Tibial nerve (tissue), 4 donors: ENCODE measurements around the gene XPNPEP2.

ENCODE experiments used
- EP300 ChIP-seq, 2 donors: sonication (generic); formaldehyde crosslinking; IDR thresholded peaks; one replicate each; pipeline ENCODE4 v1.6.1; 2017; ENCODE audit warnings: antibody characterized with exemption in 2 of 2, mild to moderate bottlenecking in 1 of 2
- POLR2A ChIP-seq, 2 donors: fragments of 450-650 bp; IDR thresholded peaks; one replicate each; pipeline ENCODE4 v1.6.1; 2017; ENCODE audit warnings: antibody characterized with exemption in 2 of 2, mild to moderate bottlenecking in 2 of 2, moderate library complexity in 2 of 2
- TF ChIP-seq, protein P1 (sequence below), 5 experiments: fragments of 200-600 bp in 3 of 5; fragments of 450-650 bp in 2 of 5; sonication (generic) in 3 of 5; IDR thresholded peaks; one replicate each; pipeline ENCODE4 v1.5.1; 2016 to 2019; ENCODE audit warnings: antibody characterized with exemption in 5 of 5, mild to moderate bottlenecking in 3 of 5, moderate library complexity in 2 of 5

DNA sequence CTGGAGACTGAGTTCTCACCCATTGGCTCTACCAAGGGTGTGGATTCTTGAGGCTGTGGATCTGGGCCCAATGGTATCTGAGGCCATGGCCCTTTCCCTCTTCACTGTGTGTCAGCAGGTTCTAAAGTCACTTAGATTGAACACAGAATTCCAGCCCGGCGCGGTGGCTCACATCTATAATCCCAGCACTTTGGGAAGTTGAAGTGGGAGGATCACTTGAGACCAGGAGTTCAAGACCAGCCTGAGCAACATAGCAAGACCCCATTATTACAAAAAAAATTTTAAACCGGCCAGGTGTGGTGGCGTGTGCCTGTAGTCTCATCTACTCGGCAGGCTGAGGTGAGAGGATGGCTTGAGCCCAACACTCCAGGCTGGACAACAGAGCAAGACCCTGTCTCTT, 18.0 kb upstream of the XPNPEP2 start:
- TF ChIP-seq, protein P1, sequence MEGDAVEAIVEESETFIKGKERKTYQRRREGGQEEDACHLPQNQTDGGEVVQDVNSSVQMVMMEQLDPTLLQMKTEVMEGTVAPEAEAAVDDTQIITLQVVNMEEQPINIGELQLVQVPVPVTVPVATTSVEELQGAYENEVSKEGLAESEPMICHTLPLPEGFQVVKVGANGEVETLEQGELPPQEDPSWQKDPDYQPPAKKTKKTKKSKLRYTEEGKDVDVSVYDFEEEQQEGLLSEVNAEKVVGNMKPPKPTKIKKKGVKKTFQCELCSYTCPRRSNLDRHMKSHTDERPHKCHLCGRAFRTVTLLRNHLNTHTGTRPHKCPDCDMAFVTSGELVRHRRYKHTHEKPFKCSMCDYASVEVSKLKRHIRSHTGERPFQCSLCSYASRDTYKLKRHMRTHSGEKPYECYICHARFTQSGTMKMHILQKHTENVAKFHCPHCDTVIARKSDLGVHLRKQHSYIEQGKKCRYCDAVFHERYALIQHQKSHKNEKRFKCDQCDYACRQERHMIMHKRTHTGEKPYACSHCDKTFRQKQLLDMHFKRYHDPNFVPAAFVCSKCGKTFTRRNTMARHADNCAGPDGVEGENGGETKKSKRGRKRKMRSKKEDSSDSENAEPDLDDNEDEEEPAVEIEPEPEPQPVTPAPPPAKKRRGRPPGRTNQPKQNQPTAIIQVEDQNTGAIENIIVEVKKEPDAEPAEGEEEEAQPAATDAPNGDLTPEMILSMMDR (IDR thresholded peaks at IDR 0.05), result no peak
- TF ChIP-seq POLR2A (IDR thresholded peaks at IDR 0.05) (no peak), EP300 (IDR thresholded peaks at IDR 0.05) (no peak)
